Measurements from ENCODE around the gene RTL9.
"Not testable (repeated sequence)": the region's sequence is repeated elsewhere in the genome, so short reads cannot be mapped to it uniquely, and the experiment has no call there.

RTL9 gene

DNA sequence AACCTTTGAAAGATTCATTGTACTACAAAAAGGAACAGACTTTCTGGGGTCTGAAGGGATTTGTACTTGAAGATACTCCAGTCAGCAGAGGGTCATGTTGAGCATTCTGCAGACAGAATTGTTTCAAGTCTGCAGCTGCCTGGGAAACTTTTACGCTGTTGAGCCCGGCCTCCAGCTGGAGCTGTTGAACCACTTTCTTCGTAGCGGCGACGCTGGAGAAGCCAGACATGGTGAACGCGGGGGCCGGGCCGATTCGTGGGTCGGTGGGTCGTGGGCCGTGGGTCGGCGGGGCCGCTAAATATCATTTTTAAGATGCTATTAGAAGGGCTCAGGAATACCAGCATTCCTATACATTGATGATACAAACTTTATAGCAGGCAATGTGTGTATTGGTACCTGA is 12.0 kb upstream of the RTL9 start:
- no peak for DNase-seq

GRCh38 chrX:110359273-110359672 is 625 bp downstream of the RTL9 start:
- DNase-seq = no peak

GRCh38 chrX:110363244-110363643 is 4.6 kb downstream of the RTL9 start:
- no peak for DNase-seq

DNA sequence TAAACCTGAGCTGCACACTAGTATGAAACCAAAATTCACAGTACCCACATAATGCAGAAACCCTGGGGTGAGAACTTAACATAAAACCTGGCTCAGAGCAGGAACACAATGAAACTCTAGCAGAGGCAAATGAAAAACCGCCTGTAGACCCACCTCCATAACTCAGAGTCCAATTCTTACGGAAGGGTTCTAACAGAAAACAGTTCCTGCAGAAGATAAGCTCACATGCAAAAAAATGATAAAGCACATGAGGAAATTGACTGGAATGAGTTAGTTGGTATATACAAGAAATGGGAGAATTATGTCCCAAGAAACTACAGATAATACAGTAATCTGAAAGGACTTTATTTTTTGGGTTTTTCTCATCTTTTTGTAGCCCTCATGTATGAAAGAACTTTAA is 14.7 kb downstream of the RTL9 start:
- no peak for DNase-seq

GRCh38 chrX:110374559-110374958 is 15.9 kb downstream of the RTL9 start:
- no peak for DNase-seq

DNA sequence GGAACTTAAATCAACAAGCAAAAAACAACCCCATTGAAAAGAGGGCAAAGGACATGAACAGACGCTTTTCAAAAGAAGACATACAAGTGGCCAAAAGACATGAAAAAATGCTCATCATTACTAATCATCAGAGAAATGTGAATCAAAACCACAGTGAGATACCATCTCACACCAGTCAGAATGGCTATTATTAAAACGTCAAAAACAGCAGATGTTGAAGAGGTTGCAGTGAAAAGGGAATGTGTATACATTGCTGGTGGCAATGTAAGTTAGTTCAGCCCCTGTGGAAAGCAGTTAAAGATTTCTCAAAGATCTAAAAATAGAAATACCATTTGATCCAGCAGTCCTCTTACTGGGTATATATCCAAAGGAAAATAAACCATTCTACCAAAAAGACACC is 22.6 kb downstream of the RTL9 start:
- no peak for DNase-seq

DNA sequence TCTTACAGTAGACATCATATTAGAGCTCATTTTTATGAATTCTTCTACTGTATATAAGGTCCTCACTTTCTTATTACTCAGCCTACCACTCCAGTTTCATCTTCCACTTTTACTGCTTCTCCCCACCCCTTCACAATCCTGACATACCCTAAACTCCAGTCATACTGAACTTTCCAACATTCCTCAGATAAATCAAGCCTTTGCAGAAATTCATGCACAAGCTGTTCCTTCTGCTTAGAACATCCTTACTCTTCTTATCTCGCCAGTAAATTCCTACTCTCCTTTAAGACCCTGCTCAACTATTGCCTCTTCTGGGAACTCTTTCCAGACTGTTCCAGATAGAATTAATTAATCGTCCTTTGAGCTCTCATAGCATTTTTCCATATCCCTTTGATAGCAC is 24.8 kb downstream of the RTL9 start:
- DNase-seq = no peak

- no peak for DNase-seq
Observed at GRCh38 chrX:110384490-110384889, 25.8 kb downstream of the RTL9 start.

- DNase-seq = no peak
Observed at GRCh38 chrX:110389570-110389969, 30.9 kb downstream of the RTL9 start.

DNA sequence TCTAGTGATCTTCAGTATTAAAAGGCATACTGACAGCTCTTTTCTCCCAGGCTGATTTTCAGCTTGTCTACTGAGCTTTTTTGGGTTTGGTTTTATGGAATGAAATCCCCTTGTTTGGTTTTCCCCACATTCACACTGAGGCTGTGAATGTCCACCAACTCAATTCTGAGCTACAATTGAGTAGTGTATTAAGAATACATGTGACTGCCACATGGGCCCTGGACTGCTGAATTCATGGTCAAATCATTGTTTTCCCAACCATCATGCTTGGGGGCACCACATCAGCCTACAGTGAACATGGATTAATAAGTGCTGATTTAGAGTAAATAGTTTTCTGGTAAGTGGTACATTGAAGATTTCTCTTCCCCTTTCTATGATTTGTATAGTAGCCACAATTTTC is 32.4 kb downstream of the RTL9 start:
- no peak for DNase-seq

DNA sequence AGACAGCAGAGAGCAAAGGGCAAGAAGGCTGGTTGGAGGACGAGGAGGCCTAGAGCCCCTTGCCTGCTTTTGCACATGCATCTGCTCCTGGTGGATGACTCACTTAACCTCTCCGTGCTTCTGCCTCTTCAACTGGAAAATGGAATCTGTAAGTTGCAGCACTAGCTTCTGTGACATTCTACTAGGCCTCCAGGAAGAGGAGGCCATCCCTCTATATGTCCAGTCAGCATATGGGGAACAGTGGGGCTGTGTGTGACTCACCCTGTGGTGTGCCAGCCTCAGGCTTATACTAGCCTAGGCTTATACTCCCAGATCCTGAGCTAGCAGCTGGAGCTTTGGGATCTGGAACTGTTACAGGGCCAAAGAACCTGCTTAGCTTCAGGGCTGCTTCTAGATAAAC is 36.0 kb downstream of the RTL9 start:
- no peak for DNase-seq

DNA sequence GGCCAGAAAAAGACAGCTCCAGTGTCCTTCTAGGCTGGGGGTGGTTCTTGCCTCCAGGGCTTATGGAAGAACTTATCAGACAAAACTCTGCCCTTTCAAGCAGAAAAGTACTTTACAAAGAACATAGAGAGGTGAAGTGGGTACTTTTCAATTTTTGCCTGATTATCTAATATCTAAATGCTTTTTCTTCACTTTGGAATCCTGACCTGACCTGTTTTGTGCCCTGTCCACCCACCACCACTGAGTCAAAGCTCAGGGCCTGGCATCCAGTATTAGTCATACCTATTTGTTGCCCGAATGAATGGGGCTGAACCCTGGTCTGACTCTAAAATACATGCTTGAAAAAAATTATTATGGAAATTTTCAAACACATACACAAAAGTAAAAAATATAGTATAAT is 37.2 kb downstream of the RTL9 start:
- no peak for DNase-seq

DNA sequence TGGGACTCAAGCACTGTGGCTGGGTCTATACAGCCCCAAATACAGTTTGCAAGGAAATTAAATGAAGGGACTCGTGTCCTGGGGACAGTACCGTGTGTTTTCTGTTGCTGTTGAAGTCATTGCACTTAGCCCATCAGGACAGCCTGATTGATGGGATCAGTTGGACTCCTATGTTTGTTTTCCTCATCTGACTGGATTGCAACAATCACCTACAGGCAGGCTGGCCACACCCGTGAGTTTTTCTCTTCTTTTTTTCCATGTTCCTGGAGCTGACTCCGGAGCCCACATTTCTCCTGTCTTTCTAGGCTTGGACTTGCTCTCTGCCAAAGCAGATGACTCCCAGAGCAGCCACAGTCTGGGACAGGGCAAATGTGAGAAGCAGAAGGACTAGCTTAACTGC is 38.1 kb downstream of the RTL9 start:
- DNase-seq = no peak

- no peak for DNase-seq
Observed at GRCh38 chrX:110397339-110397738, 38.7 kb downstream of the RTL9 start.

GRCh38 chrX:110397904-110398303 is 39.3 kb downstream of the RTL9 start:
- DNase-seq = no peak

- DNase-seq = no peak
Observed at GRCh38 chrX:110399497-110399896, 40.8 kb downstream of the RTL9 start.

DNA sequence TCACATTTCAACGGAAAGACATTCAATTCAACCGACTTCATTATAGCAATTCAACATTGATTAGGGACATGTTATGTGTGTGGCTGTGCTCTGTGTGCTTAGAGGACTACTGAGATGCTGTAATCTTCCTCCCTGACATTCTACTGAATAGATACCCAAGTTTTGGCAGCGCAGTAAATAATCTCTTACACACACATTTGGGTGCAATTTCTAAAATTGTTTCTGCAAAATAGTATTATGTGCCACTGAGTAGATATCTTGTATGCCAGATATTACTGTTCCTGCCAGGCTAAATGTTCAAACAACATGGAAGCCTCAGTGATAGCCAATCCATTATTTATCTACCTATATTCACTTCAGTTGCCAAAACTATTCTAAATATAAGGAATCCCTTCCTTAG is 41.3 kb downstream of the RTL9 start:
- DNase-seq = no peak

DNA sequence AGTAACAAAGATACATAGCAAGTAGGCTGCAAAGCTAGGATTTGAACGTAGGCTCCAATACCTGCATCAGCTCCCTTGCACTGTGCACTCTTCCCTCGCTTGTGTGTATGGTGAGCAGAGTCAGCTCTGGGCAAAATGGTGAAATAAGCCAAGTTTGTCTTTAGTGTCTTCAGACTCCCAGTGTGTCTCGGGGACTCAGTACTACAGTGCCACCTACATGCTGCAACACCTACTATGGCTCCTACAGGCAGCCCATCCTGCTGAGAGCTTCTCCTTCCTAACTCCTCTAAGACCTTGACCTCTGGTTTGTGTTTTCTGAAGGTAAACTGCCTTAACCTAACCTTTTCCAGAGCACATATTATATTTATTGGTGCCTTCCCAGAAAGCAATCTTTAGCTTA is 42.5 kb downstream of the RTL9 start:
- DNase-seq = no peak

DNA sequence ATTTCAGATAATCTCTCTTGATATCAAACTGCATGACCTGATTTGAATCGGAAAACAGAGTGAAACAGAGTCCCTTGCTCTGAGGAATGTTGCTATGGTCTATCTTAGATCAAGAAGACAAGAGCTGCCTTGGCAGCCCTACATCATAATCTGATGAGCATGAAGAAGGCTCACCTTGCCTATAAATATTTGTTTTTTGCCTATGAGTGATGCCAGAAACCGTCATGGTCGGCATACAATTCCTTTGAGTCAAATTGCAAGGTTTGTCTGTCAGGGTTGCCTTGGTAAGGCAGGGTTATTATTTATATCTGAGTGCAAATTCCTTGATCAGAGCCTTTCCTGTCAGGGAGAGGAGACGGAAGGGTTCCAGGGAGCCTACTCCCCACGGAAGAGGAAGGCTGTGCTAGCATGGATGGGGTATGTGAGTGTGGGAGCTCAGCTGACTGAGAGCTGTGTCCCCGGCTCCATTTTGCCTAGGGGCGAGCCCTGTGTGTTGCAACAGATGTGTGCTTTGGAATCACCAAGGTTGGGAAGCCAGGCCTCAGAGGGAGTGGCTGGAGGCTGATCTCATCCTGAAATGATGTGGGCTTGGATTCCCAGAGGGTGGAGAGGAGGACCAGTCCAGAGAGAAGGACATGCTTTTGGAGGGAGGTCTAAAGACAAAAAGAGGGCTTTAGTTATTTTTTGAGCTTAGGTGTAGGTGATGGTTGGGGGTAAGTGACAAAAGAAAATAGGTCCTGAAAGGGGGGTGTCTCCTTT is 43.6 kb downstream of the RTL9 start:
- DNase-seq = no peak

DNA sequence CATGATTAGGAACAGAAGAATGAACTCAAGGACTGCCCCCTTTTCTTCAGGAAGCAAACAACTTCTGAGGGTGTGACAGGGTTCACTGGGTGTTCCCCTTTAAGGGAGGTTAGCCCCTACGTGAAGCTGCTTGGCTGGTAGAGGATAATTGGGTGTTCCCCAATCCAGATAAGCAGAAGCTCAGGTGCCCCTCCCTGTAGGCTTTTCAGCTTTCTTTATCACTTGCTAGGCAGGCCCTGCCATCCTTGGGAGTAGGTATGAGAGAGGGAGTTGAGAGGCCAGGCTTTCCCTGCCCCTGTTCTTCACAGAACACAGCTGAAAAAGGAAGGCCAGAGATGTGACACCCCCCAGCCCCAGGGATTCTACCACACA is 44.2 kb downstream of the RTL9 start:
- no peak for DNase-seq

- no peak for DNase-seq
Observed at GRCh38 chrX:110403441-110404238, 45.0 kb downstream of the RTL9 start.

GRCh38 chrX:110404376-110404775 is 45.7 kb downstream of the RTL9 start:
- DNase-seq = no peak

GRCh38 chrX:110406250-110406649 is 47.6 kb downstream of the RTL9 start:
- DNase-seq = not testable (repeated sequence)

DNA sequence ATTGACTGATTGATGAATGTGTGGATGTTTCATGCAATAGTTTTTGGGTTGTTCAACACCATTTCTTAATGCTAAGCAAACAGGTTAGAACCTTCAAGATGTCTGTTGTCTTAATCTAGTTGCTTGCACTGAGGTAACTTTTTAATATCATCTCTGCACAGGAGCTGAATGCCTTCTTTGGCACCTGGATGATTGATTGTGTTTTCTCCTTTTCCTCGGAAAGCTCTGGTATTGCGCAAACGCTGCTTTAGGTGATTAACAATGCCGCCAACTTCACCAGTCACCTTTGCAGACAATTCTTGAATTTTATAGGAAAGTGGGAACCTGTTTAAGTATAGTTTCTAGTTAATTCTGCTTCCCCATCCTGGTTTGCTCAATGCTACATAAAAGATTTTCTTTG is 48.2 kb downstream of the RTL9 start:
- DNase-seq = no peak

Data from activated CD4-positive, alpha-beta T cell treated with anti-CD3 and anti-CD28 coated beads for 48 hours (primary cell).